ENCODE results near the gene NUDT7.

The NUDT7 gene

DNA sequence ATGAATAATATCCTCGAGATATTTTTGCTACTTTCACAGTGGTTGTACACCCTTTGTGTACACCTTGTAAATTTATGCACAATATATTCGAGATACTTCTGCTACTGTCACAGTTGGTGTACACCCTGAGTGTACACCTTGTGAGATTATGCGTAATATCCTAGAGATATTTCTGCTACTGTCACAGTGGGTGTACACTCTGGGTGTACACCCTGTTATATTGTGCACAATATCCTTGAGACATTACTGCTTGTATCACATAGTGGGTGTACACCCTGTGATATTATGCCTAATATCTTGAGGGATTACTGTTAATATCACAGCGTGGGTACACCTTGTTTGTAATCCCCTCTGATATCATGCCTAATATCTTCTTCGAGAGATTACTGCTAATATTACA, 7.2 kb upstream of the NUDT7 start:
- in situ Hi-C loops (cut with MboI; ENCODE audit: low pct_unique_long_range_greater_than_20kb, low sequenced_read_pairs, unreplicated experiment) = no loop called here
- DNase-seq (ENCODE audit: low spot score) = no peak
- TF ChIP-seq, protein P1, sequence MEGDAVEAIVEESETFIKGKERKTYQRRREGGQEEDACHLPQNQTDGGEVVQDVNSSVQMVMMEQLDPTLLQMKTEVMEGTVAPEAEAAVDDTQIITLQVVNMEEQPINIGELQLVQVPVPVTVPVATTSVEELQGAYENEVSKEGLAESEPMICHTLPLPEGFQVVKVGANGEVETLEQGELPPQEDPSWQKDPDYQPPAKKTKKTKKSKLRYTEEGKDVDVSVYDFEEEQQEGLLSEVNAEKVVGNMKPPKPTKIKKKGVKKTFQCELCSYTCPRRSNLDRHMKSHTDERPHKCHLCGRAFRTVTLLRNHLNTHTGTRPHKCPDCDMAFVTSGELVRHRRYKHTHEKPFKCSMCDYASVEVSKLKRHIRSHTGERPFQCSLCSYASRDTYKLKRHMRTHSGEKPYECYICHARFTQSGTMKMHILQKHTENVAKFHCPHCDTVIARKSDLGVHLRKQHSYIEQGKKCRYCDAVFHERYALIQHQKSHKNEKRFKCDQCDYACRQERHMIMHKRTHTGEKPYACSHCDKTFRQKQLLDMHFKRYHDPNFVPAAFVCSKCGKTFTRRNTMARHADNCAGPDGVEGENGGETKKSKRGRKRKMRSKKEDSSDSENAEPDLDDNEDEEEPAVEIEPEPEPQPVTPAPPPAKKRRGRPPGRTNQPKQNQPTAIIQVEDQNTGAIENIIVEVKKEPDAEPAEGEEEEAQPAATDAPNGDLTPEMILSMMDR (IDR thresholded peaks at IDR 0.05; ENCODE audit: extremely low read depth, insufficient read depth, missing control alignments) = no peak

DNA sequence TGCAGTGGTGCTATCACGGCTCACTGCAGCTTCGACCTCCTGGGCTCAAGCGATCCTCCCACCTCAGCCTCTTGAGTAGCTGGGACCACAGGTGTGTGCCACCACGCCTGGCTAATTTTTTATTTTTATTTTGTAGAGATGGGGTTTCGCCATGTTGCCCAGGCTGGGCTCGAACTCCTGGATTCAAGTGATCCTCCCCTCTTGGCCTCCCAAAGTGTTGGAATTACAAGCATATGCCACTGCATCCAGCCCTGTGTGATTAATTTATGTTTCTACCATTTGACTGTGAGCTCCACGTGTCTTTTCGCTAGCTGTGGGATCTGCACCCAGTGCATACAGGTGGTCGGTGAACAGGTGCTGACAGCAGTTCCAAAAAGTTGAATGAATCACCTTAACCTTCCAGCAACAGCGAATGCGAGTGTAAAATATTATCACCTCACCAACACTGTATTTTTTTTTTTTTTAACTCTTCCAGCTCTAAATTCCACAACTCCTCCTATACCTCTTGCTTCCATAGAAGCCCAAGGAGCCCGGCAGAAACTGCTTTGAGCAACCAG, 484 bp upstream of the NUDT7 start:
- in situ Hi-C loops (cut with MboI; ENCODE audit: low pct_unique_long_range_greater_than_20kb, low sequenced_read_pairs, unreplicated experiment) = no loop called here
- TF ChIP-seq, protein P1 (IDR thresholded peaks at IDR 0.05; ENCODE audit: extremely low read depth, insufficient read depth, missing control alignments) = no peak
- DNase-seq (ENCODE audit: low spot score) = no peak

DNA sequence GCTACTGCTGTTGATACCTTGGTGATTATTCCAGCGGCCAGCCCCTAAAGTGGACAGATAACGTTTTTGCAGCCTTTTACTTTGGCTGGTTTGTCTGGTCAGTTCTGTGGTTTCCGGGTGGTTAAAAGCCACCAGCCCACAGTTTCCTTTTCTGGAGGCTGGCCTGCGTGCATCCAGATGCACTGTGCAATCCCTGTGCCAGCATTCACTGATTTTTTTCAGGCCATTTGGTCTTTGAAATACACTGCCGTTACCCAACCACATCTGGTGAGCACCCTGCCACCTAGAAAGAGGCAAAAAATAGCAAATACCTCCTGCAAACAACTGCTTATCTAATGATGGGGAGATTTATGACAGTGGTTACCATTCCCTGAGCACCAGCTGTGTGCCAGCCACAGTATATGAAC, 797 bp downstream of the NUDT7 start:
- peak; percentile 12 for DNase-seq (ENCODE audit: low spot score)
- in situ Hi-C loops (cut with MboI; ENCODE audit: low pct_unique_long_range_greater_than_20kb, low sequenced_read_pairs, unreplicated experiment) = no loop called here
- TF ChIP-seq, protein P1 (IDR thresholded peaks at IDR 0.05; ENCODE audit: extremely low read depth, insufficient read depth, missing control alignments) = no peak

DNA sequence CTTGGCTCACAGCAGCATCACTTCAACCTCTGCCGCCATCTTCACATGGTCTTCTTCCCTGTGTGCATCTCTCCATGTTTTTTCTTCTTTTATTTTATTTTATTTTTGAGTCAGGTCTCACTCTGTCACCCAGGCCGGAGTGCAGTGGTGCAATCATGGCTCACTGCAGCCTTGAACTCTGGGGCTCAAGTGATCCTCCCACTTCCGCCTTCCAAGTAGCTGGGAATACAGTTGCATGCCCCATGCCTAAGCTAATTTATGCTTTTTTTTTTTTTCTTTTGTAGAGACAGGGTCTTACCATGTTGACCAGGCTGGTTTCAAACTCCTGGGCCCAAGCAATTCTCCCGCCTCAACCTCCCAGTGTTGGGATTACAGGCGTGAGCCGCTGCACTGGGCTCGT, 1.9 kb downstream of the NUDT7 start:
- DNase-seq (ENCODE audit: low spot score) = no peak
- in situ Hi-C loops (cut with MboI; ENCODE audit: low pct_unique_long_range_greater_than_20kb, low sequenced_read_pairs, unreplicated experiment) = no loop called here

DNA sequence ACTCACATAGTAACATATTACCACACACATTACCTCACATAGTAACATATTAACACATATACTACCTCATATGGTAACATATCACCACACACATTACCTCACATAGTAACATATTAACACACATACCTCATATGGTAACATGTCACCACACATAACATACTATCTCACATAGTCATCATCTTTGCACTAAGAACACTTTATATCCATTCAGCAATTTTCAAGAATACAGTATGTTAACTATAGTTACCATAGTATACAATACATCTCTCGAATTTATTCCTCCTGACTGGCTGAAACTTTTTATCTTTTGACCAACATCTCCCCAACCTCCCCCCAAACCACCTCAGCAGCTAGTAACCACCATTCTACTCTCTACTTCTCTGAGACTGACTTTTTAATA, 7.6 kb downstream of the NUDT7 start:
- DNase-seq (ENCODE audit: low spot score) = no peak
- in situ Hi-C loops (cut with MboI; ENCODE audit: low pct_unique_long_range_greater_than_20kb, low sequenced_read_pairs, unreplicated experiment) = no loop called here
- TF ChIP-seq, protein P1 (IDR thresholded peaks at IDR 0.05; ENCODE audit: extremely low read depth, insufficient read depth, missing control alignments) = no peak

More for the DNA sequence above, 1.9 kb downstream of the NUDT7 start:
- TF ChIP-seq, protein P1 (IDR thresholded peaks at IDR 0.05; ENCODE audit: extremely low read depth, insufficient read depth, missing control alignments) = no peak

DNA sequence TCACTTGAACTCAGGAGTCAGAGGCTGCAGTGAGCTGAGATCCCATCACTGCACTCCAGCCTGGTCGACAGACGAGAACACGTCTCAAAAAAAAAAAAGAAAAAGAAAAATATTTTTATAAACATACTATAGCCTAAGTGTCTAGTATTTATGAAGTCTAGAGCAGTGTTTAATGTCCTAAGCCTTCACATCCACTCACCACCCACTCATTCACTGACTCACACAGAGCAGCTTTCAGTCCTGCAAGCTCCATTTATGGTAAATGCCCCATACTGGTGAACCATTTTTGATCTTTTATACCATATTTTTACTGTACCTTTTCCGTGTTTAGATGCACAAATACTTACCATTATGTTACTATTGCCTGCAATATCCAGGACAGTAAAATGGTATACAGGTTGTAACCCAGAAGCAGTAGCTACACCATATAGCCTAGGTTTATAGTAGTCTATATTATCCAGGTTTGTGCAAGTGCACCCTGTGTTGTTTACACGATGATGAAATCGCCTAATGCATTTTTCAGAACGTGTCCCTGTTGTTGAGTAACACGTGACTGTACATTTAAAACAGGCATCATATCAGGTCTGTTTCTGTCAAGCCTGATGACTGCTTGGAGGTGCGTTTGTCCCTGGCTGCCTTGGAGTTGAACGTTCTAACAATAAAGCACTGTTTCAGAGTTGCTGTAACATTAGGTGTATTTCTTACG, 10.1 kb downstream of the NUDT7 start:
- TF ChIP-seq, protein P1 (IDR thresholded peaks at IDR 0.05; ENCODE audit: extremely low read depth, insufficient read depth, missing control alignments) = no peak
- no peak for DNase-seq (ENCODE audit: low spot score)
- in situ Hi-C loops (cut with MboI; ENCODE audit: low pct_unique_long_range_greater_than_20kb, low sequenced_read_pairs, unreplicated experiment) = no loop called here
